CD4-positive, alpha-beta T cell treated with Interleukin-15 for 1 hour (primary cell): ENCODE data around the gene GET4.
"Not testable (repeated sequence)": the region's sequence is repeated elsewhere in the genome, so short reads cannot be mapped to it uniquely, and the experiment has no call there.

ENCODE experiments used
- DNase-seq: peaks from one replicate; pipeline ENCODE4 v3.0.0-alpha.2; 2020

Gene GET4

GRCh38 chr7:846958-847650 lies 29.2 kb upstream of the GET4 start:
- not testable (repeated sequence) for DNase-seq

- DNase-seq, result not testable (repeated sequence)
These were observed 28.6 kb upstream of the GET4 start for GRCh38 chr7:847728-848127.

- DNase-seq, result no peak
These were observed 27.2 kb upstream of the GET4 start for GRCh38 chr7:849145-849544.

GRCh38 chr7:849781-850180 lies 26.6 kb upstream of the GET4 start:
- no peak for DNase-seq

- DNase-seq, result no peak
These were observed 25.1 kb upstream of the GET4 start for GRCh38 chr7:851204-851603.

- DNase-seq, result no peak
These were observed 22.8 kb upstream of the GET4 start for GRCh38 chr7:853366-854117.

- DNase-seq, result no peak
These were observed 22.1 kb upstream of the GET4 start for GRCh38 chr7:854118-854775.

- no peak for DNase-seq
These were observed 20.5 kb upstream of the GET4 start for GRCh38 chr7:855686-856369.

- DNase-seq, result no peak
These were observed 19.8 kb upstream of the GET4 start for GRCh38 chr7:856444-857095.

GRCh38 chr7:857661-858060 lies 18.7 kb upstream of the GET4 start:
- no peak for DNase-seq

- DNase-seq, result no peak
These were observed 16.9 kb upstream of the GET4 start for GRCh38 chr7:859359-860030.

- no peak for DNase-seq
These were observed 16.2 kb upstream of the GET4 start for GRCh38 chr7:860149-860548.

- no peak for DNase-seq
These were observed 15.1 kb upstream of the GET4 start for GRCh38 chr7:861222-861621.

- no peak for DNase-seq
These were observed 14.2 kb upstream of the GET4 start for GRCh38 chr7:862157-862556.

GRCh38 chr7:863106-863505 lies 13.2 kb upstream of the GET4 start:
- DNase-seq, result no peak

GRCh38 chr7:865921-866320 lies 10.4 kb upstream of the GET4 start:
- no peak for DNase-seq

- no peak for DNase-seq
These were observed 9.4 kb upstream of the GET4 start for GRCh38 chr7:867001-867405.

- DNase-seq, result no peak
These were observed 8.8 kb upstream of the GET4 start for GRCh38 chr7:867406-868188.

- no peak for DNase-seq
These were observed 8.2 kb upstream of the GET4 start for GRCh38 chr7:868189-868486.

GRCh38 chr7:869348-869747 lies 7.0 kb upstream of the GET4 start:
- DNase-seq, result no peak

GRCh38 chr7:871900-872537 lies 4.3 kb upstream of the GET4 start:
- DNase-seq, result no peak
